DND-41 (cell line): ENCODE measurements around the gene OBI1.

ENCODE experiments used
- EZH2 ChIP-seq: IDR thresholded peaks from 3 replicates; pipeline ENCODE4 v1.6.1; 2012; ENCODE audit warnings: borderline replicate concordance, low read depth, mild to moderate bottlenecking, moderate library complexity, low read length, inconsistent platforms; ENCODE audit not compliant: severe bottlenecking
- TF ChIP-seq, protein P1 (sequence below): IDR thresholded peaks from 2 replicates; pipeline ENCODE4 v1.5.1; 2012; ENCODE audit warnings: borderline replicate concordance, low read length, moderate library complexity, mild to moderate bottlenecking; ENCODE audit not compliant: poor library complexity, severe bottlenecking; ENCODE audit errors: extremely low read depth

- TF ChIP-seq, protein P1, sequence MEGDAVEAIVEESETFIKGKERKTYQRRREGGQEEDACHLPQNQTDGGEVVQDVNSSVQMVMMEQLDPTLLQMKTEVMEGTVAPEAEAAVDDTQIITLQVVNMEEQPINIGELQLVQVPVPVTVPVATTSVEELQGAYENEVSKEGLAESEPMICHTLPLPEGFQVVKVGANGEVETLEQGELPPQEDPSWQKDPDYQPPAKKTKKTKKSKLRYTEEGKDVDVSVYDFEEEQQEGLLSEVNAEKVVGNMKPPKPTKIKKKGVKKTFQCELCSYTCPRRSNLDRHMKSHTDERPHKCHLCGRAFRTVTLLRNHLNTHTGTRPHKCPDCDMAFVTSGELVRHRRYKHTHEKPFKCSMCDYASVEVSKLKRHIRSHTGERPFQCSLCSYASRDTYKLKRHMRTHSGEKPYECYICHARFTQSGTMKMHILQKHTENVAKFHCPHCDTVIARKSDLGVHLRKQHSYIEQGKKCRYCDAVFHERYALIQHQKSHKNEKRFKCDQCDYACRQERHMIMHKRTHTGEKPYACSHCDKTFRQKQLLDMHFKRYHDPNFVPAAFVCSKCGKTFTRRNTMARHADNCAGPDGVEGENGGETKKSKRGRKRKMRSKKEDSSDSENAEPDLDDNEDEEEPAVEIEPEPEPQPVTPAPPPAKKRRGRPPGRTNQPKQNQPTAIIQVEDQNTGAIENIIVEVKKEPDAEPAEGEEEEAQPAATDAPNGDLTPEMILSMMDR = no peak
- TF ChIP-seq EZH2 = no peak
Measured at GRCh38 chr13:78598116-78598781, 60.7 kb downstream of the OBI1 start.
